K562 (cell line): ENCODE results near the gene SMIM10. TPM values are rescaled to one million over a fixed set of nuclear protein-coding genes. Genes with fewer than 3 reads are reported as not detected.

ENCODE experiments used
- BRF1 ChIP-seq: IDR thresholded peaks from 3 replicates; pipeline ENCODE4 v1.6.1; 2011; ENCODE audit warnings: borderline replicate concordance, mild to moderate bottlenecking; ENCODE audit not compliant: insufficient read length; ENCODE audit errors: extremely low read depth
- CBX8 ChIP-seq: fragments of 200-600 bp; sonication (generic); IDR thresholded peaks from 2 replicates; pipeline ENCODE4 v1.6.1; 2012; ENCODE audit warnings: borderline replicate concordance, mixed run types, low read depth, mild to moderate bottlenecking, moderate library complexity, mixed read lengths, low read length, control low read depth, inconsistent platforms; ENCODE audit not compliant: poor library complexity, severe bottlenecking; ENCODE audit errors: extremely low read depth
- CHD1 ChIP-seq: fragments of 200-600 bp; sonication (generic); IDR thresholded peaks from one replicate; pipeline ENCODE4 v1.6.1; 2012; ENCODE audit warnings: mild to moderate bottlenecking, moderate library complexity, low read length, inconsistent platforms
- DACH1 ChIP-seq: fragments of 450-650 bp; IDR thresholded peaks from 2 replicates; pipeline ENCODE4 v1.6.1; 2018; ENCODE audit not compliant: partially characterized antibody
- GATA2 ChIP-seq: sonication (generic); formaldehyde crosslinking; IDR thresholded peaks from 2 replicates; pipeline ENCODE4 v1.4.0; 2020; ENCODE audit warnings: mild to moderate bottlenecking, missing genetic modification reagents
- HCFC1 ChIP-seq: IDR thresholded peaks from 2 replicates; pipeline ENCODE4 v1.6.1; 2012; ENCODE audit warnings: low read depth, low read length, improper control_type of control experiment
- HDGF ChIP-seq: fragments of 450-650 bp; IDR thresholded peaks from 2 replicates; pipeline ENCODE4 v1.6.1; 2016
- POLR2AphosphoS5 ChIP-seq: IDR thresholded peaks from 2 replicates; pipeline ENCODE4 v1.6.1; 2011; ENCODE audit warnings: mild to moderate bottlenecking, low read depth, low read length, moderate library complexity; ENCODE audit not compliant: control insufficient read depth, insufficient read depth
- POLR3A ChIP-seq: IDR thresholded peaks from 2 replicates; pipeline ENCODE4 v1.6.1; 2011; ENCODE audit warnings: borderline replicate concordance, mild to moderate bottlenecking, moderate library complexity; ENCODE audit not compliant: insufficient read length, insufficient read depth; ENCODE audit errors: extremely low read depth
- ZBTB11 ChIP-seq, 3 experiments: fragments of 200-800 bp in 1 of 3; fragments of 250-450 bp in 1 of 3; fragments of 450-650 bp in 1 of 3; sonication (Bioruptor Pico) in 1 of 3; sonication (Bioruptor generic) in 1 of 3; formaldehyde crosslinking in 1 of 3; IDR thresholded peaks; 2 replicates each; pipeline versions ENCODE4 v1.6.1 to v1.8.0; 2016 to 2022; ENCODE audit warnings: mild to moderate bottlenecking in 2 of 3, missing genetic modification characterization in 2 of 3, missing compliant biosample characterization in 1 of 3, moderate library complexity in 1 of 3
- ZNF507 ChIP-seq: conservative IDR thresholded peaks from 2 replicates; pipeline ENCODE4 v1.6.1; 2017; ENCODE audit warnings: missing genetic modification characterization, missing compliant biosample characterization
- ZNF584 ChIP-seq: fragments of 200-800 bp; sonication (Bioruptor generic); IDR thresholded peaks from 2 replicates; pipeline ENCODE4 v1.6.1; 2016; ENCODE audit warnings: low read depth, mild to moderate bottlenecking, missing genetic modification characterization, missing compliant biosample characterization
- ZNF766 ChIP-seq: fragments of 200-800 bp; sonication (Bioruptor generic); conservative IDR thresholded peaks from 2 replicates; pipeline ENCODE4 v1.6.1; 2016; ENCODE audit warnings: missing genetic modification characterization, missing compliant biosample characterization
- polyA plus RNA-seq, 8 experiments: library from polyadenylated mRNA; depleted of rRNA in 4 of 8; stranded (reverse) in 5 of 8; unstranded in 3 of 8; fragments of >200 nt; fragmentation: Nextera tagmentation in 2 of 8; fragmentation: Illumina TruSeq in 1 of 8; extraction: Ambion mirVana in 2 of 8; extraction: Trizol in 1 of 8; gene quantifications; 2 replicates each; pipeline versions ENCODE4 v1.2.1 to v1.2.3, GENCODE V29; 2011 to 2014; ENCODE audit warnings: inconsistent platforms in 1 of 8, missing spikeins in 1 of 8
- total RNA-seq, 7 experiments: library from RNA; depleted of rRNA in 6 of 7; stranded (reverse); fragments of >200 nt in 6 of 7; fragmentation: Illumina TruSeq in 2 of 7; extraction: Trizol in 2 of 7; gene quantifications; 2 replicates each; pipeline versions ENCODE4 v1.2.1 to v1.2.3, GENCODE V29; 2011 to 2021; ENCODE audit warnings: low replicate concordance in 1 of 7

The SMIM10 gene
- total and polyA plus RNA-seq, 9 of the 15 experiments (the other 6 are each of a cell fraction or from before 2014, with no cell fraction given), result 2.1 to 25.3 (median 16.4) TPM

GRCh38 chrX:134990475-134990800, 353 bp upstream of the SMIM10 start (continued):
- TF ChIP-seq ZBTB11 (CRISPR knock-in tag; IDR thresholded peaks at IDR 0.05) (no peak), HDGF (no peak), HCFC1 (no peak), DACH1 (no peak), BRF1 (no peak), POLR3A (no peak), POLR2AphosphoS5 (no peak), ZNF766 (CRISPR knock-in tag) (0 out of 2 replicates have a peak, but pooled peaks have one; percentile 12), CHD1 (no peak), GATA2 (no peak), CBX8 (no peak), ZNF584 (no peak), ZNF507 (tag) (no peak)
